8988T (cell line): ENCODE measurements around the gene YBX2.
"Not testable (repeated sequence)": the region's sequence is repeated elsewhere in the genome, so short reads cannot be mapped to it uniquely, and the experiment has no call there.

Source experiments
- DNase-seq: peaks from one replicate; pipeline ENCODE4 v3.0.0; 2011

Gene YBX2

GRCh38 chr17:7294614-7295153 lies at the start of gene YBX2:
YBX2 (minus strand) TSS chr17:7294639; CDS start chr17:7294500, 139 bp downstream.
- peak; percentile 73 for DNase-seq

GRCh38 chr17:7343250-7343649 lies 48.8 kb upstream of the YBX2 start:
- no peak for DNase-seq

- no peak for DNase-seq
These were observed 47.4 kb upstream of the YBX2 start for GRCh38 chr17:7341842-7342241.

- no peak for DNase-seq
These were observed 45.7 kb upstream of the YBX2 start for GRCh38 chr17:7340179-7340578.

GRCh38 chr17:7337600-7337999 lies 43.2 kb upstream of the YBX2 start:
- DNase-seq = not testable (repeated sequence)

- no peak for DNase-seq
These were observed 42.1 kb upstream of the YBX2 start, which contains the start of gene ACAP1 for GRCh38 chr17:7336240-7337175. ACAP1 (plus strand) TSS chr17:7336529; CDS start chr17:7336735, 206 bp downstream.

- not testable (repeated sequence) for DNase-seq
These were observed 41.3 kb upstream of the YBX2 start for GRCh38 chr17:7335765-7336164.

- DNase-seq = no peak
These were observed 40.6 kb upstream of the YBX2 start for GRCh38 chr17:7334938-7335538.

- DNase-seq = not testable (repeated sequence)
These were observed 38.2 kb upstream of the YBX2 start for GRCh38 chr17:7332600-7333069.

- DNase-seq = no peak
These were observed 37.7 kb upstream of the YBX2 start for GRCh38 chr17:7332111-7332510.

- DNase-seq = no peak
These were observed 36.2 kb upstream of the YBX2 start for GRCh38 chr17:7330638-7331015.

GRCh38 chr17:7329997-7330637 lies 35.7 kb upstream of the YBX2 start:
- peak; percentile 82 for DNase-seq

GRCh38 chr17:7329374-7329996 lies 35.0 kb upstream of the YBX2 start:
- DNase-seq = peak; percentile 95

GRCh38 chr17:7328840-7329373 lies 34.5 kb upstream of the YBX2 start, which contains the start of gene NEURL4:
NEURL4 (minus strand) TSS chr17:7329335; CDS start chr17:7329312, 23 bp downstream.
- no peak for DNase-seq

GRCh38 chr17:7328009-7328408 lies 33.6 kb upstream of the YBX2 start:
- no peak for DNase-seq

GRCh38 chr17:7327501-7327900 lies 33.1 kb upstream of the YBX2 start:
- DNase-seq = no peak

GRCh38 chr17:7327056-7327455 lies 32.6 kb upstream of the YBX2 start:
- no peak for DNase-seq

GRCh38 chr17:7326186-7326585 lies 31.7 kb upstream of the YBX2 start:
- DNase-seq = no peak

GRCh38 chr17:7325031-7325528 lies 30.6 kb upstream of the YBX2 start:
- no peak for DNase-seq

- DNase-seq = no peak
These were observed 30.0 kb upstream of the YBX2 start for GRCh38 chr17:7324438-7324779.

- DNase-seq = peak; percentile 79
These were observed 29.4 kb upstream of the YBX2 start for GRCh38 chr17:7323731-7324437.
